ENCODE results near the gene CMC2.

CMC2 gene

GRCh38 chr16:80938879-80939260 lies 67.8 kb downstream of the CMC2 start:
- H3K27me3 Mint-ChIP-seq (ENCODE audit: low read depth, poor library complexity), result peaks cover 17% of the 10 kb centered on the region
- TF ChIP-seq, protein P1, sequence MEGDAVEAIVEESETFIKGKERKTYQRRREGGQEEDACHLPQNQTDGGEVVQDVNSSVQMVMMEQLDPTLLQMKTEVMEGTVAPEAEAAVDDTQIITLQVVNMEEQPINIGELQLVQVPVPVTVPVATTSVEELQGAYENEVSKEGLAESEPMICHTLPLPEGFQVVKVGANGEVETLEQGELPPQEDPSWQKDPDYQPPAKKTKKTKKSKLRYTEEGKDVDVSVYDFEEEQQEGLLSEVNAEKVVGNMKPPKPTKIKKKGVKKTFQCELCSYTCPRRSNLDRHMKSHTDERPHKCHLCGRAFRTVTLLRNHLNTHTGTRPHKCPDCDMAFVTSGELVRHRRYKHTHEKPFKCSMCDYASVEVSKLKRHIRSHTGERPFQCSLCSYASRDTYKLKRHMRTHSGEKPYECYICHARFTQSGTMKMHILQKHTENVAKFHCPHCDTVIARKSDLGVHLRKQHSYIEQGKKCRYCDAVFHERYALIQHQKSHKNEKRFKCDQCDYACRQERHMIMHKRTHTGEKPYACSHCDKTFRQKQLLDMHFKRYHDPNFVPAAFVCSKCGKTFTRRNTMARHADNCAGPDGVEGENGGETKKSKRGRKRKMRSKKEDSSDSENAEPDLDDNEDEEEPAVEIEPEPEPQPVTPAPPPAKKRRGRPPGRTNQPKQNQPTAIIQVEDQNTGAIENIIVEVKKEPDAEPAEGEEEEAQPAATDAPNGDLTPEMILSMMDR (IDR thresholded peaks at IDR 0.05), result no peak
- DNase-seq, result no peak
- no peak overlapping the region for H3K4me3 Mint-ChIP-seq
- no peaks in the 10 kb centered on the region for H3K36me3 Mint-ChIP-seq (ENCODE audit: low read depth)
- no peak overlapping the region for H3K27ac Mint-ChIP-seq
- H3K4me1 Mint-ChIP-seq, result peaks cover 24% of the 10 kb centered on the region
- H3K9me3 Mint-ChIP-seq, result peaks cover 11% of the 10 kb centered on the region

GRCh38 chr16:80938004-80938878 lies 68.4 kb downstream of the CMC2 start:
- H3K36me3 Mint-ChIP-seq (ENCODE audit: low read depth), result no peaks in the 10 kb centered on the region
- H3K4me3 Mint-ChIP-seq, result no peak overlapping the region
- TF ChIP-seq, protein P1 (IDR thresholded peaks at IDR 0.05), result no peak
- DNase-seq, result peak; percentile 8
- peaks cover 23% of the 10 kb centered on the region for H3K27me3 Mint-ChIP-seq (ENCODE audit: low read depth, poor library complexity)
- H3K4me1 Mint-ChIP-seq, result peaks cover 24% of the 10 kb centered on the region
- no peak overlapping the region for H3K27ac Mint-ChIP-seq
- H3K9me3 Mint-ChIP-seq, result peaks cover 11% of the 10 kb centered on the region

DNA sequence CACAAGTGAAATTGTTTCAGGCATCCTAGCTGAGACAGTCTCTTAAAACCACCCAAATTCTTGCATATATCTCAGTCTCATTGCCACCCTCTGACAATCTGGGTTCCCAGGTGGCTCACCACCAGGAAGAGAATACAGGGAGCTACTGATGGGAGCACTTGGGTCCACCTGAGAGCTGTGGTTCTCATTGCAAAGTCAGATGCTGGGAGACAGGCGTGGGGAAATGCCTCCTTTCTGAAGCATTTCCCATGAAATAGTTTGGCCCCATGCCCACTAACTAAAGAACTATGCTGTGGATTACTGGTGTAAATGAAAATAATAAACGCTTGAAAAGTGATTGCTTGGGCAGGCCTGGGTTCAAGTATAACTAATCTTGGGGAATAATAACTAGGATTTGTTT lies 70.3 kb downstream of the CMC2 start:
- Mint-ChIP-seq H3K4me1 (peaks cover 28% of the 10 kb centered on the region), H3K27me3 (ENCODE audit: low read depth, poor library complexity) (peaks cover 36% of the 10 kb centered on the region), H3K36me3 (ENCODE audit: low read depth) (no peaks in the 10 kb centered on the region), H3K9me3 (peaks cover 11% of the 10 kb centered on the region), H3K4me3 (no peak overlapping the region), H3K27ac (no peak overlapping the region)
- TF ChIP-seq, protein P1 (IDR thresholded peaks at IDR 0.05), result no peak
- no peak for DNase-seq

- H3K36me3 Mint-ChIP-seq (ENCODE audit: low read depth), result no peaks in the 10 kb centered on the region
Measured at GRCh38 chr16:80935691-80936090, 71.0 kb downstream of the CMC2 start.

DNA sequence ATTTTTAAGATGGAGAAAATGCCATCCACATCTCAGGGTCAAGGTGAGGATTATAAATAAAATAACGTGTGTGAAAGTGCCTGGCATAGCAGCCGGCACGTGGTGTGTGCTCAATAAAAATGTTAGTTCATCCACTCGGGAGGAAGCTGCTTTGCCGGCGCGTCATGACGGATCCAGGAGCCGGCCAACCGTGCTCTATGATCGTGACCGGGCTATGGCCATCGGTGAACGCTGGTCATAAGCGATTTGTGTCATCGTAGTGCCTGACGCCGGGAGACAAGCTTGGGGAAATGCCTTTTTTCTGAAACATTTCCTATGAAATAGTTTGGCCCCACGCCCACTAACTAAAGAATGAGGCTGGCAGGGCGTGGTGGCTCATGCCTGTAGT lies 74.0 kb downstream of the CMC2 start:
- peaks cover 4% of the 10 kb centered on the region for H3K9me3 Mint-ChIP-seq
- peaks cover 11% of the 10 kb centered on the region for H3K4me1 Mint-ChIP-seq
- DNase-seq, result peak; percentile 10
- H3K27ac Mint-ChIP-seq, result no peak overlapping the region
- peaks cover 53% of the 10 kb centered on the region for H3K27me3 Mint-ChIP-seq (ENCODE audit: low read depth, poor library complexity)
- peak overlapping the region; percentile 83 for H3K4me3 Mint-ChIP-seq
- TF ChIP-seq, protein P1 (IDR thresholded peaks at IDR 0.05), result no peak
- H3K36me3 Mint-ChIP-seq (ENCODE audit: low read depth), result no peaks in the 10 kb centered on the region

More at GRCh38 chr16:80935691-80936090, 71.0 kb downstream of the CMC2 start:
- Mint-ChIP-seq H3K4me3 (no peak overlapping the region), H3K27ac (no peak overlapping the region), H3K4me1 (peaks cover 28% of the 10 kb centered on the region), H3K9me3 (peaks cover 9% of the 10 kb centered on the region), H3K27me3 (ENCODE audit: low read depth, poor library complexity) (peaks cover 41% of the 10 kb centered on the region)
- TF ChIP-seq, protein P1 (IDR thresholded peaks at IDR 0.05), result no peak
- no peak for DNase-seq
